NCI-H2171 treated with DMSO at 0.1 percent for 48 hours (cell line): ENCODE measurements around the gene H2BW1.
"Not testable (repeated sequence)": the region's sequence is repeated elsewhere in the genome, so short reads cannot be mapped to it uniquely, and the experiment has no call there.

Experiments used
- DNase-seq: peaks from one replicate; lab custom pipeline; 2025; lab: John Stamatoyannopoulos, UW

Gene H2BW1, protein sequence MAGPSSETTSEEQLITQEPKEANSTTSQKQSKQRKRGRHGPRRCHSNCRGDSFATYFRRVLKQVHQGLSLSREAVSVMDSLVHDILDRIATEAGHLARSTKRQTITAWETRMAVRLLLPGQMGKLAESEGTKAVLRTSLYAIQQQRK

DNA sequence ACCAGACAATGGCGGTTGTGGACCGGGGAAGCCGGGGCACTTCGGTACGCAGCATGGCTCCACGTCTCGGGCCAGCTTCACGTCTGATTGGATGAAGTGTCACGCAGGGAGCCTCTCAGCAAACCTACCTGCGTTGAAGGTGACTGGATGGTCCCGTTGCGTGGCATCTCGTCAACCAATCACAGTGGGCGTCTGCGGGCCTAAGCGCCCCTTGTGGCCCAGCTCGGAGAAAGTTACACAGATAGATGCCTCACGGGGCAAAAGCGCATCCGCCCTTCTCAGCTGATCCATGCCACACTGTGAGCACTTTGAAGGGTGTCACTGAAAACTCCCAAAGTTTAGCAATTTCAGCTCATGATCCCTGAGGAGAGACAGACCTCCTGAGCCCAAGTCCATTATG lies at the start of gene H2BW1:
TSS of gene H2BW1 (minus strand) at position 103 of the 400 bp plus-strand sequence. CDS start 132 bp downstream, outside the sequence.
- DNase-seq, result no peak

GRCh38 chrX:104062636-104063035 lies 49.1 kb upstream of the H2BW1 start:
- not testable (repeated sequence) for DNase-seq

GRCh38 chrX:104054956-104055355 lies 41.4 kb upstream of the H2BW1 start:
- DNase-seq, result not testable (repeated sequence)

- DNase-seq, result no peak
Measured at GRCh38 chrX:104047171-104047570, 33.7 kb upstream of the H2BW1 start.

DNA sequence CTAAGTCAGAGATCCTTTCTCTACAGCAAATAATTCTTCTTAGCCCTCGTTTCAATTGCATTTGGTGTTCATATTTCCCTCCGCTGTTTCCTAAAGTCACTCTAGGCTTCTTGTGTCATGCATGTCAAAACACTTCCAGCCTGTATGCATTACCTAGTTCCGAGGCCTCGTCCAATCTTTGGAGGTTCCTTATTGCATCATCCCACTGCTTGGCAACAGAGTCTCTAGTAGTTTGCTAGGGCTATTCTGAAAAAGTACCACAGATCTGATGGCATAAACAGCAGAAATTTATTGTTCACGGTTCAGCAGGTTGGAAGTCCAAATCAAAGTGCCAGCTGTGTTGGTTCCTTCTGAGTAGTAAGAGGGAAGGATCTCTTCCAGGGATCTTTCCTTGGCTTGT lies 32.1 kb upstream of the H2BW1 start:
- no peak for DNase-seq

- no peak for DNase-seq
Measured at GRCh38 chrX:104041003-104041402, 27.5 kb upstream of the H2BW1 start.

- no peak for DNase-seq
Measured at GRCh38 chrX:104039689-104040505, 26.4 kb upstream of the H2BW1 start, which contains the start of gene H2BW2. Gene H2BW2 (plus strand): TSS chrX:104039956. CDS start chrX:104039995, 39 bp downstream.

GRCh38 chrX:104018126-104018525 lies 4.6 kb upstream of the H2BW1 start:
- DNase-seq, result no peak

- not testable (repeated sequence) for DNase-seq
Measured at GRCh38 chrX:104015576-104015975, 2.1 kb upstream of the H2BW1 start.

- DNase-seq, result no peak
Measured at GRCh38 chrX:104013158-104013557, 350 bp downstream of the H2BW1 start.

DNA sequence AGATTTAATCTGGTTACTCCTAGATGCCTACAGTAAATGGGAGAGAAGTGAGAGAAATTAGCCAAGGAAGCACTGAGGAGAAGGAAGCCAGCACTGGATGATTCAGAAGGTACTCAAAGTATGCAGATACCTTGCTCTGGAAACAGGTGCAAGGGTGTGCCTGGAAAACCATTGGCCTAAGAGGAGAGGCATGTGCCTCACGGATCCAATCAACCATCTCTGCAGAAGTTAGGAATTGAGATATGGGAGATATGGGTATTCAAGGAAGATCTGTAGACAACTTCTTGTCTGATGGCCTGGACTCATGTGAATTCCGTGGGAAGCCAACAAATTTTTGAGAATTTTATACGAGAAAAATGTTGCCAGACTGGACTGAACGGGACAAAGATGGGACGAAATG lies 4.7 kb downstream of the H2BW1 start:
- DNase-seq, result no peak

DNA sequence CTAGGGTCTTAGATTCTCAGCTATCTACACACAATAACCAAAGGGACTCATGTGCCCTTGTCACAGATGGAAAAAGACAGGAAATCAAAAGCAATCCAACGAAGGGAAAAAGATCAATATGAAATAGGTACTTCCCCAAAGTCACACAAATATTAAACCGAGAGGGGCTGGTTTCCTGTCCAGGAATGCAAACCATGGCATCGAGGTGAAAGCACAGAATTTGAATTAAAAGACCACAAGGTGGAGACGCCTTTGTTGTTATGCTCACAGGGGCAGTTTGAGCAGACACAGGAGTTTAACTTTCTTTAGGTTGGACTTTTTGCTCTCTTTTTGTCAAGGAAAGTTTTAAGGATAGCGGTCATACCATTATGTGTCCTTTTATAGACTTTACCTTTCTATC lies 14.3 kb downstream of the H2BW1 start:
- DNase-seq, result no peak

GRCh38 chrX:103983508-103983907 lies 30.0 kb downstream of the H2BW1 start:
- not testable (repeated sequence) for DNase-seq

- not testable (repeated sequence) for DNase-seq
Measured at GRCh38 chrX:103962411-103963278, 50.9 kb downstream of the H2BW1 start, which contains the start of gene TMSB15B. Gene TMSB15B (plus strand): TSS chrX:103962627.
